Measurements from ENCODE around the gene ASCL2. TPM values are rescaled to one million over a fixed set of nuclear protein-coding genes. Genes with fewer than 3 reads are reported as not detected.

Gene ASCL2
- total and polyA plus RNA-seq, 2 donors (not counting 3 experiments of a cell fraction or from before 2014, with no cell fraction given), result not detected

DNA sequence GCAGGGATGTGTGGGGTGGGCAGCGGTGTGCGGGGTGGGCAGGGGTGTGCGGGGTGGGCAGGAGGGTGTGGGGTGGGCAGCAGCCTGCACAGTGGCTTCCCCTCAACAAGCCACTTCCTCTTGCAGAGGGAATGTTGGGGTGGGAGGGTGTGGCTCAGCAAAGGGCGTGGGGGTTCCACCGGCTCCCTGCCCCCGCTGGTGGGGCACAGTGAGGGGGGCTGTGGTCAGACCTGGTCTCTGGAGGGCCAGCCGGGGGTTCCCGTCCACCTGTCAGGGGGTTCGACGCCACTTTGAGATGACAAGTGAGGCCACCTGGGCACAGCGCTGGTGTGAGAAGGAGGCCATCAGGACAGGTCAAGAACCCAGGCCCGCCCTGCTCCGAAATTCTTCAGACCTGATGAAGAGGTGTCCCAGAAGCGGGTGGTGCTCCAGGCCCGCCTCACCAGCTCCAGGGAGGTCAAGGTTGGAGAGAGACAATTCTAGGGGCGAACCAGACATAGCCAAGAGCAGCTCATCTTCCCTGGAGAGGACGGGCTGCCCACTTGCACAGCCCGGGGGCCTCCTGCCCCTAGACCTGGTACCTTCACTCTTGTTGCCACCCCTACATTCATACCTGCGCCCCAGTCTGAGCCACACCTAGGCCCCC, 30.0 kb upstream of the ASCL2 start:
- CTCF ChIA-PET, result interaction anchor here (1.4 to 2.3 kb wide), 2 partner anchors 119 to 120 kb away, joined by 5 to 10 read pairs; no protein-coding TSS in a partner anchor
- Histone ChIP-seq H3K9me1 (replicated peaks; ENCODE audit: control insufficient read depth, extremely low read depth, insufficient read depth, low read length) (no peaks in the 10 kb centered on the region), H3K4me3 (replicated peaks in 1 of 3; ENCODE audit: insufficient read depth in 1 of 3, low read depth in 1 of 3, low read length in 3 of 3) (no peak overlapping the region), H3K9ac (replicated peaks; ENCODE audit: extremely low read depth, insufficient read depth, low read length) (no peak overlapping the region), H3K9me3 (replicated peaks; ENCODE audit: control insufficient read depth, insufficient read depth, low read length) (no peaks in the 10 kb centered on the region), H3K36me3 (ENCODE audit: control insufficient read depth in 2 of 2, extremely low read depth in 1 of 2, insufficient read depth in 2 of 2, low read length in 2 of 2) (no peaks in the 10 kb centered on the region), H3K27ac (ENCODE audit: insufficient read depth, low read depth, low read length) (no peak overlapping the region), H2AFZ (ENCODE audit: low read depth, low read length) (no peak overlapping the region), H3K4me1 (ENCODE audit: control insufficient read depth, extremely low read depth, insufficient read depth, low read length) (no peaks in the 10 kb centered on the region), H3K4me2 (ENCODE audit: insufficient read depth, low read length) (no peak overlapping the region), H3K79me2 (ENCODE audit: control insufficient read depth, insufficient read depth, low read length) (no peaks in the 10 kb centered on the region), H3K27me3 (ENCODE audit: control insufficient read depth in 2 of 2, insufficient read depth in 2 of 2, low read length in 2 of 2) (no peaks in the 10 kb centered on the region), H4K20me1 (replicated peaks; ENCODE audit: control insufficient read depth, extremely low read depth, insufficient read depth, low read length) (no peaks in the 10 kb centered on the region)
- DNase-seq (ENCODE audit: low read depth, low spot score) (no peak), FAIRE-seq (no peak)
- no TSS peak for BruUV-seq (replicated peaks)
- dilution Hi-C loops (cut with MboI; ENCODE audit: extremely low pct_ligation_motif_present, low sequenced_read_pairs) (no loop called here), intact Hi-C loops (cut with micrococcal nuclease) (loop anchor here (10.0 kb wide), 1 partner anchor 584 kb away; the partner anchor contains the start of gene CDKN1C)
- TF ChIP-seq MYC (IDR thresholded peaks at IDR 0.05; ENCODE audit: low read depth, low read length) (no peak), FOS (IDR thresholded peaks at IDR 0.05; ENCODE audit: borderline replicate concordance, insufficient read depth, low read length) (no peak), GATA2 (IDR thresholded peaks at IDR 0.05; ENCODE audit: insufficient read depth, insufficient read length, low read depth, low read length) (no peak), MAX (IDR thresholded peaks at IDR 0.05; ENCODE audit: insufficient read depth, insufficient read length) (no peak), EZH2 (IDR thresholded peaks at IDR 0.05; ENCODE audit: borderline replicate concordance, low read depth, low read length, severe bottlenecking) (no peak), POLR2A (IDR thresholded peaks at IDR 0.05; ENCODE audit: low read depth, low read length) (no peak), JUN (IDR thresholded peaks at IDR 0.05; ENCODE audit: borderline replicate concordance, insufficient read depth, insufficient read length, low read depth) (no peak)
- POLR2A ChIA-PET, result no interaction called here

DNA sequence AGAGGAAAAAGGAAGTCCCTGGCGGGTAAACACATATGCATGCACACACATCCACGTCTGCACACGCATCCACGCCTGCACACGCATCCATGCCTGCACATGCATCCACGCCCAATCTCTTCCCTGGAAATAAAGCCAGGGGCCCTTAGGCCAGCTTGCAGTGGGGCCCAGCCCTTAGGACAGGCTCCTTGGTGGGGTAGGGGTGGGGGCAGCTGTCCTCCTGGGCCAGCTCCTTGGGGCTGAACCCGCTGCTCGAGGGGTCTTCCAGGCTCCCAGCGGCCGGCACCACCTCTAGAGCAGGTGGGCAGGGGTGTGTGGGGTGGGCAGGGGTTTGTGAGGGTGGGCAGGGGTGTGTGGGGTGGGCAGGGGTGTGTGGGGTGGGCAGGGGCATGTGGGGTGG, 29.4 kb upstream of the ASCL2 start:
- TF ChIP-seq MAX (IDR thresholded peaks at IDR 0.05; ENCODE audit: insufficient read depth, insufficient read length) (no peak), MYC (IDR thresholded peaks at IDR 0.05; ENCODE audit: low read depth, low read length) (no peak), POLR2AphosphoS5 (IDR thresholded peaks at IDR 0.05; ENCODE audit: insufficient read depth, low read depth, low read length) (no peak), CTCF (IDR thresholded peaks at IDR 0.05; ENCODE audit: extremely low read depth in 1 of 2, insufficient read depth in 1 of 2, low read depth in 1 of 2, low read length in 2 of 2) (no peak), GATA2 (IDR thresholded peaks at IDR 0.05; ENCODE audit: insufficient read depth, insufficient read length, low read depth, low read length) (no peak), FOS (IDR thresholded peaks at IDR 0.05; ENCODE audit: borderline replicate concordance, insufficient read depth, low read length) (no peak), JUN (IDR thresholded peaks at IDR 0.05; ENCODE audit: borderline replicate concordance, insufficient read depth, insufficient read length, low read depth) (no peak), EZH2 (IDR thresholded peaks at IDR 0.05; ENCODE audit: borderline replicate concordance, low read depth, low read length, severe bottlenecking) (no peak), POLR2A (IDR thresholded peaks at IDR 0.05; ENCODE audit: low read depth, low read length) (no peak)
- DNase-seq (ENCODE audit: low read depth, low spot score), result no peak
- H3K4me3 ChIP-seq (replicated peaks in 1 of 3; ENCODE audit: insufficient read depth in 1 of 3, low read depth in 1 of 3, low read length in 3 of 3), result no peak overlapping the region
- H4K20me1 ChIP-seq (replicated peaks; ENCODE audit: control insufficient read depth, extremely low read depth, insufficient read depth, low read length), result no peaks in the 10 kb centered on the region
- no TSS peak for BruUV-seq (replicated peaks)
- no peak overlapping the region for H3K27ac ChIP-seq (ENCODE audit: insufficient read depth, low read depth, low read length)
- no peaks in the 10 kb centered on the region for H3K9me3 ChIP-seq (replicated peaks; ENCODE audit: control insufficient read depth, insufficient read depth, low read length)
- dilution Hi-C loops (cut with MboI; ENCODE audit: extremely low pct_ligation_motif_present, low sequenced_read_pairs), result no loop called here
- H3K4me1 ChIP-seq (ENCODE audit: control insufficient read depth, extremely low read depth, insufficient read depth, low read length), result no peaks in the 10 kb centered on the region
- H3K9ac ChIP-seq (replicated peaks; ENCODE audit: extremely low read depth, insufficient read depth, low read length), result no peak overlapping the region
- FAIRE-seq, result no peak
- ChIA-PET POLR2A (no interaction called here), CTCF (interaction anchor here (1.0 to 2.3 kb wide), 4 partner anchors 11 to 121 kb away, joined by 4 to 10 read pairs (median 5); no protein-coding TSS in a partner anchor)
- H3K36me3 ChIP-seq (ENCODE audit: control insufficient read depth in 2 of 2, extremely low read depth in 1 of 2, insufficient read depth in 2 of 2, low read length in 2 of 2), result no peaks in the 10 kb centered on the region
- no peaks in the 10 kb centered on the region for H3K27me3 ChIP-seq (ENCODE audit: control insufficient read depth in 2 of 2, insufficient read depth in 2 of 2, low read length in 2 of 2)
- H3K4me2 ChIP-seq (ENCODE audit: insufficient read depth, low read length), result no peak overlapping the region
- H3K79me2 ChIP-seq (ENCODE audit: control insufficient read depth, insufficient read depth, low read length), result no peaks in the 10 kb centered on the region
- H3K9me1 ChIP-seq (replicated peaks; ENCODE audit: control insufficient read depth, extremely low read depth, insufficient read depth, low read length), result no peaks in the 10 kb centered on the region
- no peak overlapping the region for H2AFZ ChIP-seq (ENCODE audit: low read depth, low read length)
- intact Hi-C loops (cut with micrococcal nuclease), result loop anchor here (10.0 kb wide), 1 partner anchor 585 kb away; the partner anchor contains the start of gene CDKN1C

Measured in endothelial cell of umbilical vein (primary cell).